ENCODE measurements around the gene ELMOD3.

- TF ChIP-seq SP1 (CRISPR knock-in tag; conservative IDR thresholded peaks at IDR 0.05), result no peak
- TF ChIP-seq CTCF (IDR thresholded peaks at IDR 0.05), result no peak
- no peak for TF ChIP-seq E2F4 (CRISPR knock-in tag; IDR thresholded peaks at IDR 0.05; ENCODE audit: borderline replicate concordance, low read depth)
- TF ChIP-seq IRF2 (CRISPR knock-in tag; IDR thresholded peaks at IDR 0.05; ENCODE audit: borderline replicate concordance, low read depth), result no peak
- TF ChIP-seq ATF2 (CRISPR knock-in tag; IDR thresholded peaks at IDR 0.05; ENCODE audit: borderline replicate concordance, low read depth), result no peak
- no peak for TF ChIP-seq KAT7 (CRISPR knock-in tag; IDR thresholded peaks at IDR 0.05; ENCODE audit: borderline replicate concordance)
- TF ChIP-seq AFF4 (CRISPR knock-in tag; IDR thresholded peaks at IDR 0.05; ENCODE audit: borderline replicate concordance), result no peak
- no peak for TF ChIP-seq FOXP1 (CRISPR knock-in tag; IDR thresholded peaks at IDR 0.05; ENCODE audit: borderline replicate concordance)
- TF ChIP-seq GABPB1 (CRISPR knock-in tag; IDR thresholded peaks at IDR 0.05), result no peak
- TF ChIP-seq TP53 (CRISPR knock-in tag; IDR thresholded peaks at IDR 0.05), result no peak
- TF ChIP-seq CDX4 (CRISPR knock-in tag; IDR thresholded peaks at IDR 0.05; ENCODE audit: borderline replicate concordance), result no peak
- TF ChIP-seq SMAD3 (CRISPR knock-in tag; IDR thresholded peaks at IDR 0.05; ENCODE audit: borderline replicate concordance), result no peak
- no peak for TF ChIP-seq NFYB (CRISPR knock-in tag; conservative IDR thresholded peaks at IDR 0.05; ENCODE audit: low read depth)
These were observed 43.4 kb downstream of the ELMOD3 start for GRCh38 chr2:85397925-85398331.
